Hematopoietic multipotent progenitor cell treated with erythropoietin and hydrocortisone succinate and interleukin-3 and kit ligand, for 17 days (in vitro differentiated cells): Measurements from ENCODE around the gene ASPHD2.

ENCODE experiments used
- DNase-seq: peaks from one replicate; pipeline ENCODE4 v3.0.0-alpha.2; 2015; ENCODE audit warnings: low spot score

ASPHD2 gene

GRCh38 chr22:26476705-26477340 lies 47.8 kb downstream of the ASPHD2 start:
- DNase-seq = no peak

- DNase-seq = no peak
Measured at GRCh38 chr22:26477341-26477731, 48.3 kb downstream of the ASPHD2 start.

- DNase-seq = peak; percentile 66
Measured at GRCh38 chr22:26479043-26479791, 50.2 kb downstream of the ASPHD2 start.

- no peak for DNase-seq
Measured at GRCh38 chr22:26479792-26480610, 50.9 kb downstream of the ASPHD2 start.

GRCh38 chr22:26480611-26480932 lies 51.5 kb downstream of the ASPHD2 start:
- DNase-seq = no peak

- no peak for DNase-seq
Measured at GRCh38 chr22:26481112-26481693, 52.1 kb downstream of the ASPHD2 start.

- DNase-seq = no peak
Measured at GRCh38 chr22:26481694-26482093, 52.6 kb downstream of the ASPHD2 start.

GRCh38 chr22:26482161-26482560 lies 53.1 kb downstream of the ASPHD2 start:
- DNase-seq = peak; percentile 57

- DNase-seq = no peak
Measured at GRCh38 chr22:26483043-26483438, 54.0 kb downstream of the ASPHD2 start.

- peak; percentile 95 for DNase-seq
Measured at GRCh38 chr22:26483439-26484359, 54.6 kb downstream of the ASPHD2 start, which contains the start of the genes HPS4 and SRRD. Gene HPS4, minus strand, starts transcription at chr22:26483783. Its CDS starts 2,021 bp downstream, at chr22:26481762. Gene SRRD, plus strand, starts transcription at chr22:26483877. Its CDS starts 14 bp downstream, at chr22:26483891.

GRCh38 chr22:26484360-26484706 lies 55.3 kb downstream of the ASPHD2 start:
- peak; percentile 91 for DNase-seq

GRCh38 chr22:26485013-26485412 lies 56.0 kb downstream of the ASPHD2 start:
- DNase-seq = peak; percentile 70

- peak; percentile 81 for DNase-seq
Measured at GRCh38 chr22:26485806-26486390, 56.8 kb downstream of the ASPHD2 start.

GRCh38 chr22:26486394-26486793 lies 57.3 kb downstream of the ASPHD2 start:
- peak; percentile 32 for DNase-seq

- DNase-seq = peak; percentile 42
Measured at GRCh38 chr22:26487996-26488395, 58.9 kb downstream of the ASPHD2 start.

GRCh38 chr22:26489447-26490036 lies 60.5 kb downstream of the ASPHD2 start:
- DNase-seq = no peak

GRCh38 chr22:26492220-26492619 lies 63.2 kb downstream of the ASPHD2 start:
- peak; percentile 39 for DNase-seq

GRCh38 chr22:26494506-26494905 lies 65.4 kb downstream of the ASPHD2 start:
- DNase-seq = no peak
